ENCODE data around the gene ZMYND11.
A peak's percentile ranks its signal among the peaks of the same experiment; 100 is the strongest.

The ZMYND11 gene

DNA sequence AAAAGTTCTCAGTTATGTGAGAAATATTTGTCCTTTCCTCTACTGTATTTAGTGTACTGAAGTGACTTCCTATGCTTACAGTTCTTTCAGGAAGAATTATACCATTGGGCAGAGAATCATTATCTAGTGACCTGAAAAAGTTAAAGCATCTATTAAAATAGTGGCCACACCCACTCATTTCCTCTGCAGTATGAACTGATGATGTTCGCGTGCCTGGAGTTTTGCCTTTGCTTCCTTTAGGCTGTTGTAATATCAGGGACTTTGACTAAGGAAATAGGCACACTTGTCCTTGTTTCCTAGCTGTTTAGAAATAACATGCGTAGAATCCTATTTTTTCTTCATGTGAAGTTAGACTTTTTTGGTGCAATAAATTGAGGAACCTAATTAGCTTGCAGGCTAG lies 100.7 kb downstream of the ZMYND11 start:
- H3K36me3 ChIP-seq: no peaks in the 10 kb centered on the region
- no peaks in the 10 kb centered on the region for H3K27me3 ChIP-seq
- H3K4me3 ChIP-seq (ENCODE audit: low read depth, low read length): no peak overlapping the region
- TF ChIP-seq CTCF (IDR thresholded peaks at IDR 0.05; ENCODE audit: low read depth, low read length): no peak
- H3K4me1 ChIP-seq: peaks cover 19% of the 10 kb centered on the region
- DNase-seq: no peak
- no peaks in the 10 kb centered on the region for H3K9me3 ChIP-seq

DNA sequence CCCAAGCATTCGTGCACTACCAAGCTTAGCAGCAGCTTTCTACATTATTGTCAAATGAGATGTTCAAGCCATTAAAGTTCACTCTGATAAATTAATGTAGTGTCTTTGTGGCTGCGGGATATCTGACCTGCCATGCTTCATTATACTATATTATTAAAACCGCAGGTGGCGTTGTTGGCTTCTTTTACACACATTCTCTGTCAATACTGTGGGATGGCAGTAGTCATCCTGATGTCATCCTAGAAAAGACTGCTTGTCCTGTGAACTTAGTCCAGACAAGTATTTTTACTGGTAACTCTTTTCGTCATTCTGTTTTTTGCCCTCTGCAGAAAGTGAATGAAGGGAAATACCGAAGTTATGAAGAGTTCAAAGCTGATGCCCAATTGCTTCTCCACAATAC lies 103.9 kb downstream of the ZMYND11 start:
- H3K4me3 ChIP-seq (ENCODE audit: low read depth, low read length): no peak overlapping the region
- peak; percentile 19; the same call in 1 of the 2 replicates for TF ChIP-seq CTCF (IDR thresholded peaks at IDR 0.05; ENCODE audit: low read depth, low read length)
- H3K27me3 ChIP-seq: no peaks in the 10 kb centered on the region
- DNase-seq: no peak
- H3K36me3 ChIP-seq: no peaks in the 10 kb centered on the region
- peaks cover 18% of the 10 kb centered on the region for H3K4me1 ChIP-seq
- H3K9me3 ChIP-seq: no peaks in the 10 kb centered on the region

DNA sequence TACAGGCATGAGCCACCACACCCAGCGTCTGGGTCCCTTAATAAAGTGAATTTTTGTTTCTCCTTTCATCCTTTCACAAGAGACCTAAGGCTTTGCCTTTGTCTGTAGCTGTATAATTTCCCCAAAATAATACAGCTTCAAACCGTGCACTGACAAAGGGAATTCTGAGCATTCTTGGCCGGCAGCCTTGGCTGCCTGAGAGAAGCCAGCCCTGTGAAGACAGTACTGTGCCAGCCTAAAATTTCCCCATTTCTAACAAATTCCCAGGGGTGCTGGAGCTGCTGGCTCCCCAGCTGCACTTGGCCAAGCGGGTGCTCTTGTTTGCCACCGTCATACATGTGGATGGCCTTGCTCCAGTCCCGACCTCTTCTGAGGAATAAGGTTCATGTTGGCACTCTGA lies 106.2 kb downstream of the ZMYND11 start:
- no peaks in the 10 kb centered on the region for H3K36me3 ChIP-seq

GRCh38 chr10:241966-242643 lies 106.8 kb downstream of the ZMYND11 start:
- Histone ChIP-seq H3K9me3 (no peaks in the 10 kb centered on the region), H3K4me1 (no peaks in the 10 kb centered on the region), H3K27me3 (no peaks in the 10 kb centered on the region), H3K4me3 (ENCODE audit: low read depth, low read length) (no peak overlapping the region), H3K36me3 (peaks cover 6% of the 10 kb centered on the region)
- TF ChIP-seq CTCF (IDR thresholded peaks at IDR 0.05; ENCODE audit: low read depth, low read length): no peak
- no peak for DNase-seq

More for the DNA sequence above, 106.2 kb downstream of the ZMYND11 start:
- Histone ChIP-seq H3K27me3 (no peaks in the 10 kb centered on the region), H3K4me3 (ENCODE audit: low read depth, low read length) (no peak overlapping the region), H3K4me1 (no peaks in the 10 kb centered on the region), H3K9me3 (no peaks in the 10 kb centered on the region)
- DNase-seq: no peak
- no peak for TF ChIP-seq CTCF (IDR thresholded peaks at IDR 0.05; ENCODE audit: low read depth, low read length)

DNA sequence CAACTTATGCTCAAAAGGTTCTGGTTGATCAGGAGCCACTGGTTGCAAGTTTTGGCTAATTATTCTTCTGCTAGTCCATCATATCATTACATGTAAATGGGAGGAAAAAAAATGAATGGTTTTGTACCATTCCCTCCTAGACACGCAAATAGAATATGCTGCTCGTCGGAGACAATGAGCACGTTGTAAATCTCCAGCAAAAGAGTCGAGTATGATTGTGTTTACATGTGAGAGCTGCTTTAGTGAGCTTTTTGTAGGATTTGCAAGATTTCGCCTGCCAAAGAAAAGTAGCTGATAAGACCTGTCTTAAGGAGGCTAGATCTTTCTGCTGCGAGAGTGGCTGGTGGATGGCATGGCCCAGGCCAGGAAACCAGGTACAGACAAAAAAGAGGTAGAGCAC lies 109.0 kb downstream of the ZMYND11 start:
- no peak for DNase-seq
- no peaks in the 10 kb centered on the region for H3K27me3 ChIP-seq
- TF ChIP-seq CTCF (IDR thresholded peaks at IDR 0.05; ENCODE audit: low read depth, low read length): no peak
- H3K4me3 ChIP-seq (ENCODE audit: low read depth, low read length): no peak overlapping the region
- H3K9me3 ChIP-seq: no peaks in the 10 kb centered on the region
- no peaks in the 10 kb centered on the region for H3K4me1 ChIP-seq
- H3K36me3 ChIP-seq: peaks cover 19% of the 10 kb centered on the region

GRCh38 chr10:246431-246830 lies 111.2 kb downstream of the ZMYND11 start:
- Histone ChIP-seq H3K4me3 (ENCODE audit: low read depth, low read length) (no peak overlapping the region), H3K9me3 (no peaks in the 10 kb centered on the region), H3K27me3 (no peaks in the 10 kb centered on the region), H3K4me1 (no peaks in the 10 kb centered on the region), H3K36me3 (peaks cover 19% of the 10 kb centered on the region)
- no peak for TF ChIP-seq CTCF (IDR thresholded peaks at IDR 0.05; ENCODE audit: low read depth, low read length)
- DNase-seq: no peak
